Tibial nerve (tissue), 4 donors: Measurements from ENCODE around the gene NREP. TPM values are rescaled to one million over a fixed set of nuclear protein-coding genes. Genes with fewer than 3 reads are reported as not detected.

Experiments used
- DNase-seq, 2 donors: peaks; one replicate each; pipeline ENCODE4 v3.0.0-alpha.2; 2019; ENCODE audit warnings: low spot score in 2 of 2
- H3K27ac ChIP-seq, 4 donors: fragments of 200-600 bp; sonication (generic) in 3 of 4; one replicate each; pipeline ENCODE4 v1.5.1; 2017 to 2019; ENCODE audit warnings: mild to moderate bottlenecking in 1 of 4
- H3K27me3 ChIP-seq, 2 donors: fragments of 200-600 bp; sonication (generic) in 1 of 2; one replicate each; pipeline versions ENCODE4 v1.5.1 to v1.6.0; 2017 to 2019
- H3K36me3 ChIP-seq, 3 donors: fragments of 200-600 bp; sonication (generic); one replicate each; pipeline ENCODE4 v1.5.1; 2018 to 2019
- H3K4me1 ChIP-seq, 4 donors: fragments of 200-600 bp; sonication (generic) in 3 of 4; one replicate each; pipeline ENCODE4 v1.5.1; 2017 to 2019
- H3K4me3 ChIP-seq, 4 donors: fragments of 200-600 bp; sonication (generic) in 3 of 4; one replicate each; pipeline ENCODE4 v1.5.1; 2017 to 2019; ENCODE audit warnings: mild to moderate bottlenecking in 1 of 4, moderate library complexity in 1 of 4
- H3K9me3 ChIP-seq, 4 donors: fragments of 200-600 bp; sonication (generic) in 3 of 4; one replicate each; pipeline ENCODE4 v1.5.1; 2017 to 2019
- CTCF ChIP-seq, 5 experiments: fragments of 200-600 bp in 3 of 5; fragments of 450-650 bp in 2 of 5; sonication (generic) in 3 of 5; IDR thresholded peaks; one replicate each; pipeline ENCODE4 v1.5.1; 2016 to 2019; ENCODE audit warnings: antibody characterized with exemption in 5 of 5, mild to moderate bottlenecking in 3 of 5, moderate library complexity in 2 of 5
- EP300 ChIP-seq, 2 donors: sonication (generic); formaldehyde crosslinking; IDR thresholded peaks; one replicate each; pipeline ENCODE4 v1.6.1; 2017; ENCODE audit warnings: antibody characterized with exemption in 2 of 2, mild to moderate bottlenecking in 1 of 2
- POLR2A ChIP-seq, 2 donors: fragments of 450-650 bp; IDR thresholded peaks; one replicate each; pipeline ENCODE4 v1.6.1; 2017; ENCODE audit warnings: antibody characterized with exemption in 2 of 2, mild to moderate bottlenecking in 2 of 2, moderate library complexity in 2 of 2
- WGBS, 2 donors: methylation state at CpG; one replicate each; pipeline ENCODE4 v1.1.5; 2018; 5-methylcytosine and 5-hydroxymethylcytosine counted together
- total RNA-seq, 4 donors: library from RNA; depleted of rRNA; stranded (reverse); fragments of >200 nt; gene quantifications; one replicate each; pipeline ENCODE4 v1.1.0, GENCODE V29; 2016

Gene NREP
- total RNA-seq, 4 donors from 2014 or later = 3.3 to 18.0 (median 11.3) TPM

- 0 to 1% methylated on average over 47 to 53 of the region's 98 CpGs for WGBS, 2 donors
- Histone ChIP-seq H3K4me1 (peaks cover 0 to 36% (median 13%) of the 10 kb centered on the region in 4 donors), H3K4me3 (peak overlapping the region; percentile 54 to 90 (median 79))
These were observed 625 bp upstream of the NREP start for GRCh38 chr5:111757355-111758283.

GRCh38 chr5:111755942-111756381 is 1.0 kb downstream of the NREP start:
- Histone ChIP-seq H3K27ac (peak overlapping the region in 2 of 4 donors; percentile 50 to 93), H3K36me3 (no peaks in the 10 kb centered on the region), H3K9me3 (no peaks in the 10 kb centered on the region), H3K27me3 (no peaks in the 10 kb centered on the region), H3K4me1 (peaks cover 0 to 40% (median 13%) of the 10 kb centered on the region in 4 donors), H3K4me3 (peak overlapping the region; percentile 54 to 90 (median 79))
- no peak for DNase-seq
- 1 to 6% methylated on average over 5 of the region's 5 CpGs for WGBS, 2 donors
- TF ChIP-seq POLR2A (IDR thresholded peaks at IDR 0.05) (no peak), CTCF (IDR thresholded peaks at IDR 0.05) (no peak), EP300 (IDR thresholded peaks at IDR 0.05) (no peak)

More at GRCh38 chr5:111757355-111758283, 625 bp upstream of the NREP start:
- no peaks in the 10 kb centered on the region for H3K36me3 ChIP-seq
- peak in 1 of 2 donors; percentile 30 for TF ChIP-seq POLR2A (IDR thresholded peaks at IDR 0.05)
- TF ChIP-seq CTCF (IDR thresholded peaks at IDR 0.05) = peak; percentile 19 to 78 (median 74)
- TF ChIP-seq EP300 (IDR thresholded peaks at IDR 0.05) = peak; percentile 20 to 83
- peak; percentile 80 to 83 for DNase-seq
- H3K27me3 ChIP-seq = no peaks in the 10 kb centered on the region
- H3K27ac ChIP-seq = peak overlapping the region; percentile 73 to 93 (median 86)
- H3K9me3 ChIP-seq = no peaks in the 10 kb centered on the region

- Histone ChIP-seq H3K27ac (peak overlapping the region in 2 of 4 donors; percentile 50 to 51), H3K4me3 (peak overlapping the region in 1 of 4 donors; percentile 85), H3K9me3 (no peaks in the 10 kb centered on the region), H3K4me1 (peaks cover 0 to 40% (median 13%) of the 10 kb centered on the region in 4 donors), H3K27me3 (no peaks in the 10 kb centered on the region), H3K36me3 (no peaks in the 10 kb centered on the region)
- TF ChIP-seq POLR2A (IDR thresholded peaks at IDR 0.05) (no peak), CTCF (IDR thresholded peaks at IDR 0.05) (no peak), EP300 (IDR thresholded peaks at IDR 0.05) (no peak)
- no peak for DNase-seq
- WGBS, 2 donors = 37 to 41% methylated on average over 8 of the region's 8 CpGs
These were observed 1.6 kb downstream of the NREP start for GRCh38 chr5:111755345-111755941.

- H3K4me1 ChIP-seq = peaks cover 0 to 40% (median 13%) of the 10 kb centered on the region in 4 donors
- no peaks in the 10 kb centered on the region for H3K27me3 ChIP-seq
- peak overlapping the region in 1 of 4 donors; percentile 51 for H3K27ac ChIP-seq
- no peak for TF ChIP-seq EP300 (IDR thresholded peaks at IDR 0.05)
- TF ChIP-seq CTCF (IDR thresholded peaks at IDR 0.05) = no peak
- no peak for TF ChIP-seq POLR2A (IDR thresholded peaks at IDR 0.05)
- no peak overlapping the region for H3K4me3 ChIP-seq
- H3K36me3 ChIP-seq = no peaks in the 10 kb centered on the region
- no peak for DNase-seq
- WGBS, 2 donors = 78 to 80% methylated on average over 3 of the region's 3 CpGs
- H3K9me3 ChIP-seq = no peaks in the 10 kb centered on the region
These were observed 3.0 kb downstream of the NREP start for GRCh38 chr5:111753884-111754589.
